Thoracic aorta (tissue), 2 donors: ENCODE measurements around the gene CNTNAP1. TPM values are rescaled to one million over a fixed set of nuclear protein-coding genes. Genes with fewer than 3 reads are reported as not detected.

Experiments used
- ATAC-seq: fragments of 150-250 bp; one replicate; pipeline ENCODE4 v1.8.0; 2017; ENCODE audit warnings: low read depth; ENCODE audit not compliant: insufficient number of reproducible peaks, low FRiP score
- DNase-seq: peaks from one replicate; pipeline ENCODE4 v3.0.0-alpha.2; 2020; ENCODE audit warnings: low spot score
- H3K27ac ChIP-seq, 2 donors: fragments of 200-600 bp; sonication (generic); 1 replicate in 1 of 2; 2 replicates in 1 of 2; pipeline ENCODE4 v1.5.1; 2016; ENCODE audit warnings: mild to moderate bottlenecking in 2 of 2, moderate library complexity in 2 of 2
- H3K27me3 ChIP-seq: fragments of 200-600 bp; sonication (generic); replicated peaks from 2 replicates; pipeline ENCODE4 v1.6.0; 2016; ENCODE audit warnings: mild to moderate bottlenecking; ENCODE audit not compliant: insufficient read depth
- H3K36me3 ChIP-seq: fragments of 200-600 bp; sonication (generic); one replicate; pipeline ENCODE4 v1.5.1; 2016
- H3K4me1 ChIP-seq, 2 donors: fragments of 200-600 bp; sonication (generic); 1 replicate in 1 of 2; 2 replicates in 1 of 2; pipeline versions ENCODE4 v1.5.1 to v1.6.0; 2016; ENCODE audit warnings: low read depth in 2 of 2, mild to moderate bottlenecking in 1 of 2; ENCODE audit not compliant: control insufficient read depth in 1 of 2
- H3K4me3 ChIP-seq: fragments of 200-600 bp; sonication (generic); 2 replicates; pipeline ENCODE4 v1.5.1; 2016; ENCODE audit warnings: mild to moderate bottlenecking
- H3K9me3 ChIP-seq: fragments of 200-600 bp; sonication (generic); 2 replicates; pipeline ENCODE4 v1.5.1; 2016
- total RNA-seq, 2 donors: library from RNA; depleted of rRNA; stranded (reverse); fragments of >200 nt; gene quantifications; one replicate each; pipeline versions ENCODE4 v1.1.0 to v1.2.3, GENCODE V29; 2016
- TF ChIP-seq, protein P1 (sequence below): fragments of 200-600 bp; sonication (generic); IDR thresholded peaks from one replicate; pipeline ENCODE4 v1.5.1; 2019; ENCODE audit warnings: antibody characterized with exemption

The CNTNAP1 gene
- total RNA-seq, 2 donors from 2014 or later = 9.1 to 19.6 TPM

DNA sequence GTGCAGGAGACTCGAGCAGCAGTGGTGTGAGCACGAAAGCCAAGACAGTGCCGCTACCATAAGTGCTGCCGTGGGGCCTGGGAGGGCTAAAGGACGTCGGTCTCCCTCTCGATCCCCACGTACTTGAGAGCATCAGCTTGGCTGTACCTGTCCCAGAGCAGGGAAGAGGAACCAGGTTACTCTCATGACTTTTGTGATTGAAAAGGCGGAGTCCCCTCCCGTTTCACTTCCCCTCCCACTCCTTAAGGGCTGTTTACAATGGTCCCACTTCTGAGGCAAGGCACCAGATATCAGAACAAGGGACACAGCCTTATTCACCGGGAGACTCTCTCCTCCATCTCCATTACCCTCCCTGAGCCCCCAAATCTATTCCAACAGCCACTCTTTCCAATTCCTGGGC lies 20.1 kb downstream of the CNTNAP1 start:
- Histone ChIP-seq H3K4me1 (no peaks in the 10 kb centered on the region), H3K36me3 (peaks cover 53% of the 10 kb centered on the region), H3K9me3 (no peaks in the 10 kb centered on the region), H3K4me3 (no peak overlapping the region), H3K27me3 (no peaks in the 10 kb centered on the region), H3K27ac (no peak overlapping the region)
- DNase-seq = no peak
- TF ChIP-seq, protein P1, sequence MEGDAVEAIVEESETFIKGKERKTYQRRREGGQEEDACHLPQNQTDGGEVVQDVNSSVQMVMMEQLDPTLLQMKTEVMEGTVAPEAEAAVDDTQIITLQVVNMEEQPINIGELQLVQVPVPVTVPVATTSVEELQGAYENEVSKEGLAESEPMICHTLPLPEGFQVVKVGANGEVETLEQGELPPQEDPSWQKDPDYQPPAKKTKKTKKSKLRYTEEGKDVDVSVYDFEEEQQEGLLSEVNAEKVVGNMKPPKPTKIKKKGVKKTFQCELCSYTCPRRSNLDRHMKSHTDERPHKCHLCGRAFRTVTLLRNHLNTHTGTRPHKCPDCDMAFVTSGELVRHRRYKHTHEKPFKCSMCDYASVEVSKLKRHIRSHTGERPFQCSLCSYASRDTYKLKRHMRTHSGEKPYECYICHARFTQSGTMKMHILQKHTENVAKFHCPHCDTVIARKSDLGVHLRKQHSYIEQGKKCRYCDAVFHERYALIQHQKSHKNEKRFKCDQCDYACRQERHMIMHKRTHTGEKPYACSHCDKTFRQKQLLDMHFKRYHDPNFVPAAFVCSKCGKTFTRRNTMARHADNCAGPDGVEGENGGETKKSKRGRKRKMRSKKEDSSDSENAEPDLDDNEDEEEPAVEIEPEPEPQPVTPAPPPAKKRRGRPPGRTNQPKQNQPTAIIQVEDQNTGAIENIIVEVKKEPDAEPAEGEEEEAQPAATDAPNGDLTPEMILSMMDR = no peak
- ATAC-seq = no peak

DNA sequence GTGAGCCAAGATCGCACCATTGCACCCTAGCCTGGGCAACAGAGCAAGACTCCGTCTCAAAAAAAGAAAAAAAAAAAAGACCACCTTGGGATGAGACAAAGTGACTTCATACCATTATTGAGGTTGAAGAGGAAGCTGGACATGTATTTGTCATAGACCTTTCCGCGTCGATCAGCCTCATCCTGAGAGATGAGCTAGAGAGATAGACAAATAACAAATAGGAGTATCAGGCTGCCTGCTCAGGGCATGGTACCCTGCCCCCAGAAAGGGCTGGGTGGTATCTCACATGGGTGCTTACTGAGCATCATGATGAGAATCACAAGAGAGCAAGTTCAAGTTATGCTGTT lies 22.1 kb downstream of the CNTNAP1 start:
- H3K9me3 ChIP-seq = no peaks in the 10 kb centered on the region
- peaks cover 65% of the 10 kb centered on the region for H3K36me3 ChIP-seq
- no peak overlapping the region for H3K4me3 ChIP-seq
- ATAC-seq (no peak), DNase-seq (no peak)
- TF ChIP-seq, protein P1 = no peak
- no peaks in the 10 kb centered on the region for H3K4me1 ChIP-seq
- no peak overlapping the region for H3K27ac ChIP-seq
- no peaks in the 10 kb centered on the region for H3K27me3 ChIP-seq

DNA sequence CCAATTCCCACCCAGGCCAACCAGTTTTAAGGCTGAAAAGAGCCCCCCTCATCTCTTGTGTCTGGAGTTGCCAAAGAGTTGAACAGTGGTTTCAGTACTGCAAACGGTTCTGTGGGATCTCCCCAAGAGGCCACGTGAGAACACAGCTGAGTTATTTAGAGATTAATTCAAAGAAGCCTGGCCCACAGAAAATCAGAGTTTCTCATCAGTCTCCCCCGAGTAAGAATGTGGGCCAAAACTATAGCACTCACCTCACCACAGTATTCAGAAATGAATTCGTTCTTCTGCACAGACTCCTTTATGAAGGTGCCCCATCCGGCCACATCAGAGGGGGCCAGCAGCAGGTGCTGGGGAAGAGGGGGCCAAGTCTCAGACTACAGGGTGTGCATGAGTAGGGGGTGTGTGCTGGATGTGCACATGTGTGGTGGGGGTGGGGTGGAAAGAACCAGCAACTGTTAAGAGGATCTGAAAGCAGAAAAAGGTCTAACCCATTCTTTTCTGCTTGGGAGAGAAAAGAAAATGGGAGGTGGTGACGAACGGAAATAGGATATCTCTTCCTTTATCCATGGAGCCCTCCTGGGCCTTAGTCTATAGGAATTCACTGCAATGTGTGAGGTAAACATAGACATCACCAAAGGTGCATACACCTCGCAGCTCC lies 22.6 kb downstream of the CNTNAP1 start:
- peaks cover 70% of the 10 kb centered on the region for H3K36me3 ChIP-seq
- no peak overlapping the region for H3K4me3 ChIP-seq
- H3K9me3 ChIP-seq = no peaks in the 10 kb centered on the region
- H3K27me3 ChIP-seq = no peaks in the 10 kb centered on the region
- ATAC-seq = no peak
- TF ChIP-seq, protein P1 = no peak
- DNase-seq = no peak
- no peak overlapping the region for H3K27ac ChIP-seq
- no peaks in the 10 kb centered on the region for H3K4me1 ChIP-seq

DNA sequence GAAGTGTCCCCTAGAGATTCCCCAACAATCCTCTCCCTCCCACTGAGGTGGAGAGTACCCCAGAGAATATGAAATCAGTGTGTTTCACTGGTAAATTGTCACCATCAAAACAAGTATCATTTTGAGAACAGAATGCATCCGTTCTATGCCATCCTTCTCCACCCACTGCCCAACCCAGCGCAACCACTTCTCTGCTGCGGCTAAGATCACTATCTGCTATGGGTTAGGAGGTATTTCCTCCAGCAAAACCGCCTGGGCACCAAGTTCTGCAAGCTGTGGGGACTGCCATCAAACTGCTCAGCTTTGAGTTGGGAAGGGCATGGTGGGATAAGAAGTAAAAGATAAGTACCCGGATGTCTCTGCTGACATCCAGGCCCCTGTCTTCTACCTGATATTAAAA lies 24.4 kb downstream of the CNTNAP1 start:
- Histone ChIP-seq H3K27me3 (no peaks in the 10 kb centered on the region), H3K36me3 (peaks cover 84% of the 10 kb centered on the region), H3K4me1 (no peaks in the 10 kb centered on the region), H3K9me3 (no peaks in the 10 kb centered on the region), H3K27ac (no peak overlapping the region), H3K4me3 (no peak overlapping the region)
- TF ChIP-seq, protein P1 = no peak
- ATAC-seq (no peak), DNase-seq (no peak)

DNA sequence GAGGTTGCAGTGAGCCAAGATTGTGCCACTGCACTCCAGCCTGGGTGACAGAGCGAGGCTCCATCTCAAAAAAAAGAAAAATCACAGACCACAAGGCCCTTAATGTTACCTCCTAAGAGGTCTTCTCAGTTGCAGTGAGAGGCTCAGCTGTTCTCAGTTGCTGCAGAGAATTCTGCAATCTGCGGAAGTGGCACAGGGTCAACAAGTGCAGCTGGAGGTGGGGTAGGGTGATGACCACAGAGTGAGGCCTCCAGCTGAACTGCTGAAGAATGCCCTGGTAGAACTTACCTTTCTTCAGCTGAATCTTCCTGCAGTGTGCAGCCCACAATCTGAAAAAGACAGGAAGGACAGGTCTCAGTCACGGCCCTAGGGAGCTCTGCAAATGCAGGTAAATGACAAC lies 26.3 kb downstream of the CNTNAP1 start:
- peaks cover 83% of the 10 kb centered on the region for H3K36me3 ChIP-seq
- ATAC-seq = no peak
- TF ChIP-seq, protein P1 = no peak

More for the DNA sequence above, 26.3 kb downstream of the CNTNAP1 start:
- no peak for DNase-seq
- Histone ChIP-seq H3K4me3 (no peak overlapping the region), H3K9me3 (no peaks in the 10 kb centered on the region), H3K27ac (no peak overlapping the region), H3K4me1 (no peaks in the 10 kb centered on the region), H3K27me3 (no peaks in the 10 kb centered on the region)
